GM23338 (cell line): ENCODE measurements around the gene ACSF3. TPM values are rescaled to one million over a fixed set of nuclear protein-coding genes. Genes with fewer than 3 reads are reported as not detected.

Experiments
- ATAC-seq: fragments of 200-7000 bp; cut with Tn5 transposase; 3 replicates; pipeline ENCODE4 v1.9.1; 2020
- DNase-seq: peaks from one replicate; pipeline ENCODE4 v3.0.0-alpha.2; 2015; ENCODE audit warnings: low spot score
- H2AFZ ChIP-seq: fragments of 200-600 bp; sonication (generic); 2 replicates; pipeline ENCODE4 v1.8.0; 2016; ENCODE audit warnings: antibody characterized with exemption, mild to moderate bottlenecking, moderate library complexity
- H3F3A ChIP-seq: fragments of 200-600 bp; sonication (generic); replicated peaks from 2 replicates; pipeline ENCODE4 v1.8.0; 2017; ENCODE audit warnings: antibody characterized with exemption, mixed run types, low read depth
- H3K27ac ChIP-seq: fragments of 200-600 bp; sonication (generic); 2 replicates; pipeline ENCODE4 v1.6.1; 2016; ENCODE audit warnings: low read depth
- H3K27me3 ChIP-seq: fragments of 200-600 bp; sonication (generic); 2 replicates; pipeline ENCODE4 v1.8.0; 2016; ENCODE audit warnings: mild to moderate bottlenecking, mixed run types, moderate library complexity; ENCODE audit not compliant: insufficient read depth
- H3K36me3 ChIP-seq: fragments of 200-600 bp; sonication (generic); 2 replicates; pipeline ENCODE4 v1.8.0; 2016; ENCODE audit warnings: mild to moderate bottlenecking; ENCODE audit not compliant: insufficient read depth
- H3K4me1 ChIP-seq: fragments of 200-600 bp; sonication (generic); 2 replicates; pipeline ENCODE4 v1.8.0; 2016; ENCODE audit warnings: mild to moderate bottlenecking, moderate library complexity; ENCODE audit not compliant: insufficient read depth
- H3K4me2 ChIP-seq: fragments of 200-600 bp; sonication (generic); 2 replicates; pipeline ENCODE4 v1.7.1; 2017; ENCODE audit warnings: mixed run types
- H3K4me3 ChIP-seq: fragments of 200-600 bp; sonication (generic); 2 replicates; pipeline ENCODE4 v1.6.1; 2016; ENCODE audit warnings: mixed run types
- H3K79me2 ChIP-seq: fragments of 200-600 bp; sonication (generic); replicated peaks from 2 replicates; pipeline ENCODE4 v1.8.0; 2017; ENCODE audit warnings: mild to moderate bottlenecking; ENCODE audit not compliant: insufficient read depth
- H3K9me2 ChIP-seq: fragments of 200-600 bp; sonication (generic); 2 replicates; pipeline ENCODE4 v1.8.0; 2017; ENCODE audit not compliant: insufficient read depth
- H4K20me1 ChIP-seq: fragments of 200-600 bp; sonication (generic); replicated peaks from 2 replicates; pipeline ENCODE4 v1.8.0; 2017; ENCODE audit warnings: mild to moderate bottlenecking; ENCODE audit not compliant: insufficient read depth
- H3K27ac Mint-ChIP-seq: 2 replicates; pipeline ENCODE4 v1.8.0; 2020; ENCODE audit warnings: inconsistent platforms, mild to moderate bottlenecking, moderate library complexity, mixed read lengths
- H3K27me3 Mint-ChIP-seq: 3 replicates; pipeline ENCODE4 v1.8.0; 2022; ENCODE audit warnings: low read depth, mild to moderate bottlenecking, moderate library complexity, mixed read lengths, inconsistent platforms; ENCODE audit not compliant: insufficient read depth, poor library complexity
- H3K36me3 Mint-ChIP-seq: 3 replicates; pipeline ENCODE4 v1.8.0; 2021; ENCODE audit warnings: low read depth, mild to moderate bottlenecking, inconsistent platforms, moderate library complexity, mixed read lengths
- H3K4me1 Mint-ChIP-seq: 3 replicates; pipeline ENCODE4 v1.8.0; 2020; ENCODE audit warnings: mild to moderate bottlenecking, inconsistent platforms, mixed read lengths
- H3K4me3 Mint-ChIP-seq: 3 replicates; pipeline ENCODE4 v1.8.0; 2021; ENCODE audit warnings: moderate library complexity, mild to moderate bottlenecking, inconsistent platforms, mixed read lengths
- H3K9me3 Mint-ChIP-seq: 3 replicates; pipeline ENCODE4 v1.8.0; 2020; ENCODE audit warnings: moderate library complexity, mild to moderate bottlenecking, inconsistent platforms, mixed read lengths
- CREB1 ChIP-seq: fragments of 250-450 bp; sonication (Bioruptor Pico); IDR thresholded peaks from 2 replicates; pipeline ENCODE4 v1.5.0; 2020; ENCODE audit warnings: low read depth, mild to moderate bottlenecking, moderate library complexity
- CTCF ChIP-seq, 2 experiments: fragments of 200-600 bp in 1 of 2; sonication (generic) in 1 of 2; conservative IDR thresholded peaks; 2 replicates each; pipeline versions ENCODE4 v1.5.1 to v1.6.1; 2016 to 2017; ENCODE audit warnings: antibody characterized with exemption in 2 of 2, low read depth in 2 of 2, mild to moderate bottlenecking in 2 of 2, moderate library complexity in 1 of 2
- EZH2 ChIP-seq: fragments of 200-600 bp; sonication (generic); IDR thresholded peaks from one replicate; pipeline ENCODE4 v1.8.0; 2017; ENCODE audit warnings: antibody characterized with exemption, mild to moderate bottlenecking, low read depth; ENCODE audit not compliant: unreplicated experiment
- EZH2phosphoT487 ChIP-seq: fragments of 200-600 bp; sonication (generic); IDR thresholded peaks from one replicate; pipeline ENCODE4 v1.8.1; 2018; ENCODE audit warnings: antibody characterized with exemption; ENCODE audit not compliant: unreplicated experiment
- JUNB ChIP-seq: IDR thresholded peaks from one replicate; pipeline ENCODE4 v1.6.1; 2016; ENCODE audit warnings: antibody characterized with exemption; ENCODE audit not compliant: unreplicated experiment
- POLR2AphosphoS5 ChIP-seq: IDR thresholded peaks from 2 replicates; pipeline ENCODE4 v1.6.1; 2016; ENCODE audit warnings: antibody characterized with exemption, low read depth
- REST ChIP-seq: IDR thresholded peaks from one replicate; pipeline ENCODE4 v1.6.1; 2018; ENCODE audit warnings: antibody characterized with exemption; ENCODE audit not compliant: unreplicated experiment
- STAT1 ChIP-seq: IDR thresholded peaks from one replicate; pipeline ENCODE4 v1.6.1; 2016; ENCODE audit warnings: antibody characterized with exemption; ENCODE audit not compliant: unreplicated experiment
- ZNF331 ChIP-seq: fragments of 250-450 bp; sonication (Bioruptor Pico); IDR thresholded peaks from 2 replicates; pipeline ENCODE4 v1.5.0; 2020; ENCODE audit warnings: low read depth, mild to moderate bottlenecking, moderate library complexity
- polyA plus RNA-seq: library from polyadenylated mRNA; unstranded; fragments of >200 nt; fragmentation: Nextera tagmentation; extraction: Ambion mirVana; gene quantifications from 2 replicates; pipeline ENCODE4 v1.2.1, GENCODE V29; 2016
- total RNA-seq: library from RNA; depleted of rRNA; stranded (reverse); fragments of >200 nt; shearing (Covaris generic); gene quantifications from 2 replicates; pipeline ENCODE4 v1.2.3, GENCODE V29; 2014
- TF ChIP-seq, protein P1 (sequence below): IDR thresholded peaks from 2 replicates; pipeline ENCODE4 v1.6.1; 2016; ENCODE audit warnings: antibody characterized with exemption

ACSF3 gene
- total and polyA plus RNA-seq, 2 experiments from 2014 or later = 12.8 to 23.1 TPM

- TF ChIP-seq REST (no peak), ZNF331 (no peak), EZH2 (no peak), STAT1 (no peak), CTCF (conservative IDR thresholded peaks at IDR 0.05; ENCODE audit: low read depth in 2 of 2) (no peak), CREB1 (CRISPR knock-in tag) (no peak), JUNB (no peak)
Measured at GRCh38 chr16:89108416-89108815, 14.8 kb downstream of the ACSF3 start (continued).

DNA sequence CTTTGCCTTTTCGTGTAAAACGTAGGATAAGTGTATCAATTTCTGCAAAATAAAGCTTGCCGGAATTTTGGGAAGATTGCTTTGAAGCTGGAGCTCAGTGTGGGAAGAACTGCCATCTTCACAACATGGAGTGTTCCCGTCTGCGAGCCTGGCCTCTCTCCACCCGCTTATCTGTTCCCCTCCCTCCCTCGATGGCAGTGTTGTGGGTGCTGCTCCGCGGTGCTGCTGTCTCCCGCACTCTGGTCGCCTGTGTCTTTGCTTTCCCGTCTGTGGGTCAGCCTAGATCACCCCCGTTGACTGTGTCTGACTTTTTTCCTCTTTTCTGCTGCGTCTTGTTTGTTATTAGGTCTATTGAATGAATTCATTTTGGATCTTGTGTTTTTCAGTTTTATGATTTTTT is 17.0 kb downstream of the ACSF3 start:
- ATAC-seq = no peak
- no peaks in the 10 kb centered on the region for H3K9me3 Mint-ChIP-seq
- TF ChIP-seq CREB1 (CRISPR knock-in tag) (no peak), STAT1 (no peak), POLR2AphosphoS5 (no peak), CTCF (conservative IDR thresholded peaks at IDR 0.05; ENCODE audit: low read depth in 2 of 2) (no peak), EZH2phosphoT487 (no peak), ZNF331 (no peak)
- TF ChIP-seq, protein P1, sequence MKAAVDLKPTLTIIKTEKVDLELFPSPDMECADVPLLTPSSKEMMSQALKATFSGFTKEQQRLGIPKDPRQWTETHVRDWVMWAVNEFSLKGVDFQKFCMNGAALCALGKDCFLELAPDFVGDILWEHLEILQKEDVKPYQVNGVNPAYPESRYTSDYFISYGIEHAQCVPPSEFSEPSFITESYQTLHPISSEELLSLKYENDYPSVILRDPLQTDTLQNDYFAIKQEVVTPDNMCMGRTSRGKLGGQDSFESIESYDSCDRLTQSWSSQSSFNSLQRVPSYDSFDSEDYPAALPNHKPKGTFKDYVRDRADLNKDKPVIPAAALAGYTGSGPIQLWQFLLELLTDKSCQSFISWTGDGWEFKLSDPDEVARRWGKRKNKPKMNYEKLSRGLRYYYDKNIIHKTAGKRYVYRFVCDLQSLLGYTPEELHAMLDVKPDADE = no peak

More for the DNA sequence above, 17.0 kb downstream of the ACSF3 start:
- peaks cover 5% of the 10 kb centered on the region for H3K27me3 Mint-ChIP-seq
- H3K4me3 Mint-ChIP-seq = no peak overlapping the region
- H3K4me3 ChIP-seq = no peak overlapping the region
- peaks cover 13% of the 10 kb centered on the region for H3K79me2 ChIP-seq
- no peaks in the 10 kb centered on the region for H3K9me2 ChIP-seq
- H3K4me1 Mint-ChIP-seq = peaks cover 9% of the 10 kb centered on the region
- no peak for DNase-seq
- H3K27me3 ChIP-seq = no peaks in the 10 kb centered on the region
- H3K36me3 Mint-ChIP-seq = peaks cover 33% of the 10 kb centered on the region
- no peaks in the 10 kb centered on the region; the same call in 1 of the 2 replicates for H3K36me3 ChIP-seq
- no peak overlapping the region for H2AFZ ChIP-seq
- no peak overlapping the region for H3K27ac ChIP-seq
- H3F3A ChIP-seq = no peaks in the 10 kb centered on the region
- peaks cover 3% of the 10 kb centered on the region; the same call in 1 of the 2 replicates for H4K20me1 ChIP-seq
- no peak overlapping the region for H3K4me2 ChIP-seq
- no peaks in the 10 kb centered on the region for H3K4me1 ChIP-seq
- no peak overlapping the region for H3K27ac Mint-ChIP-seq
